OCI-LY7 (cell line): Measurements from ENCODE around the gene ZNF652. TPM values are rescaled to one million over a fixed set of nuclear protein-coding genes. Genes with fewer than 3 reads are reported as not detected.

Experiments
- BruUV-seq: library from RNA; stranded (reverse); fragments of 400-500 nt; replicated peaks from 2 replicates; lab custom pipeline; 2021; lab: Mats Ljungman, UMichigan
- CTCF ChIA-PET: fragments of 300-600 bp; sonication (Branson Sonifier 250); formaldehyde crosslinking; loops from one replicate; lab custom pipeline; 2022; ENCODE audit warnings: antibody characterized with exemption; ENCODE audit not compliant: unreplicated experiment; lab: Charles Lee
- POLR2A ChIA-PET: fragments of 300-600 bp; sonication (Branson Sonifier 250); formaldehyde crosslinking; loops from one replicate; lab custom pipeline; 2022; ENCODE audit warnings: antibody characterized with exemption; lab: Charles Lee
- DNase-seq: peaks from one replicate; pipeline ENCODE4 v3.0.0-alpha.2; 2015; ENCODE audit warnings: low spot score
- H2AFZ ChIP-seq: fragments of 200-600 bp; sonication (generic), shearing (Covaris generic); 2 replicates; pipeline ENCODE4 v1.6.1; 2014; ENCODE audit warnings: mild to moderate bottlenecking, antibody characterized with exemption, low read length, moderate library complexity
- H3K27ac ChIP-seq: fragments of 200-600 bp; sonication (generic); 2 replicates; pipeline ENCODE4 v1.5.1; 2014; ENCODE audit warnings: mixed run types, low read depth, mild to moderate bottlenecking, moderate library complexity, low read length, inconsistent platforms; ENCODE audit not compliant: poor library complexity, severe bottlenecking
- H3K36me3 ChIP-seq: fragments of 200-600 bp; sonication (generic); 2 replicates; pipeline ENCODE4 v1.6.1; 2014; ENCODE audit warnings: mild to moderate bottlenecking, antibody characterized with exemption, low read length, moderate library complexity, mixed read lengths; ENCODE audit not compliant: insufficient read depth
- H3K4me1 ChIP-seq: fragments of 200-600 bp; sonication (generic); 2 replicates; pipeline ENCODE4 v1.5.1; 2014; ENCODE audit warnings: mild to moderate bottlenecking, low read length; ENCODE audit not compliant: insufficient read depth, poor library complexity, severe bottlenecking
- H3K4me2 ChIP-seq: fragments of 200-600 bp; sonication (generic); 2 replicates; pipeline ENCODE4 v1.6.1; 2014; ENCODE audit warnings: mild to moderate bottlenecking, low read length
- H3K4me3 ChIP-seq: fragments of 200-600 bp; sonication (generic); 2 replicates; pipeline ENCODE4 v1.5.1; 2014; ENCODE audit warnings: mild to moderate bottlenecking, low read depth, low read length; ENCODE audit not compliant: poor library complexity, severe bottlenecking
- H3K79me2 ChIP-seq: fragments of 200-600 bp; sonication (generic); 2 replicates; pipeline ENCODE4 v1.6.1; 2016; ENCODE audit warnings: low read depth, mild to moderate bottlenecking, low read length, moderate library complexity, mixed read lengths; ENCODE audit not compliant: insufficient read depth
- H3K9me2 ChIP-seq: fragments of 200-600 bp; sonication (generic); 2 replicates; pipeline ENCODE4 v1.6.1; 2016; ENCODE audit warnings: mild to moderate bottlenecking, low read length, mixed read lengths; ENCODE audit not compliant: insufficient read depth
- H3K9me3 ChIP-seq: fragments of 200-600 bp; sonication (generic); 2 replicates; pipeline ENCODE4 v1.6.1; 2014; ENCODE audit warnings: mild to moderate bottlenecking, mixed run types, low read length, mixed read lengths
- H4K20me1 ChIP-seq: fragments of 200-600 bp; sonication (generic); 2 replicates; pipeline ENCODE4 v1.6.1; 2014; ENCODE audit warnings: mild to moderate bottlenecking, antibody characterized with exemption, low read length, moderate library complexity, mixed read lengths; ENCODE audit not compliant: insufficient read depth
- CTCF ChIP-seq: fragments of 200-600 bp; sonication (generic); conservative IDR thresholded peaks from 2 replicates; pipeline ENCODE4 v1.5.1; 2014; ENCODE audit warnings: mild to moderate bottlenecking, antibody characterized with exemption, low read length, moderate library complexity, mixed read lengths
- EZH2phosphoT487 ChIP-seq: fragments of 200-600 bp; sonication (generic); IDR thresholded peaks from 2 replicates; pipeline ENCODE4 v1.6.1; 2018; ENCODE audit warnings: low read depth, borderline replicate concordance, mild to moderate bottlenecking, mixed run types, antibody characterized with exemption, low read length, moderate library complexity, mixed read lengths
- intact Hi-C: fragments of 100-400 bp; cut with micrococcal nuclease; formaldehyde crosslinking; loops from one replicate; pipeline ENCODE4 v1.10.0; 2022; ENCODE audit not compliant: unreplicated experiment
- total RNA-seq, 2 experiments: library from RNA; depleted of rRNA in 1 of 2; stranded (reverse); fragments of >200 nt in 1 of 2; shearing (Covaris generic) in 1 of 2; gene quantifications; 2 replicates each; pipeline ENCODE4 v1.2.3, GENCODE V29; 2014 to 2022

The ZNF652 gene
- total RNA-seq, 2 experiments from 2014 or later, result 36.8 to 69.7 TPM

- POLR2A ChIA-PET, result interaction anchor here (0.5 to 0.9 kb wide), 3 partner anchors 9 to 380 kb away, joined by 3 read pairs; no protein-coding TSS in a partner anchor
- Histone ChIP-seq H4K20me1 (no peaks in the 10 kb centered on the region), H3K79me2 (no peaks in the 10 kb centered on the region), H3K36me3 (peaks cover 55% of the 10 kb centered on the region), H2AFZ (no peak overlapping the region), H3K4me3 (no peak overlapping the region), H3K4me2 (no peak overlapping the region), H3K4me1 (no peaks in the 10 kb centered on the region), H3K9me2 (no peaks in the 10 kb centered on the region), H3K27ac (no peak overlapping the region), H3K9me3 (no peaks in the 10 kb centered on the region)
- intact Hi-C loops, result no loop called here
- CTCF ChIA-PET, result no interaction called here
- no TSS peak for BruUV-seq
- no peak for DNase-seq
- TF ChIP-seq CTCF (no peak), EZH2phosphoT487 (no peak)
Observed at GRCh38 chr17:49297141-49297540, 64.9 kb downstream of the ZNF652 start.

GRCh38 chr17:49294122-49294521, 67.9 kb downstream of the ZNF652 start:
- Histone ChIP-seq H4K20me1 (no peaks in the 10 kb centered on the region), H3K9me2 (no peaks in the 10 kb centered on the region), H3K4me1 (no peaks in the 10 kb centered on the region), H3K4me3 (no peak overlapping the region), H2AFZ (no peak overlapping the region), H3K79me2 (no peaks in the 10 kb centered on the region), H3K36me3 (peaks cover 37% of the 10 kb centered on the region), H3K9me3 (no peaks in the 10 kb centered on the region), H3K27ac (no peak overlapping the region), H3K4me2 (no peak overlapping the region)
- ChIA-PET POLR2A (no interaction called here), CTCF (no interaction called here)
- DNase-seq, result no peak
- BruUV-seq, result no TSS peak
- no peak for TF ChIP-seq CTCF
- TF ChIP-seq EZH2phosphoT487, result no peak
- intact Hi-C loops, result no loop called here

- BruUV-seq, result no TSS peak
- TF ChIP-seq CTCF (no peak), EZH2phosphoT487 (no peak)
- Histone ChIP-seq H3K9me2 (no peaks in the 10 kb centered on the region), H3K79me2 (no peaks in the 10 kb centered on the region), H4K20me1 (no peaks in the 10 kb centered on the region), H3K36me3 (peaks cover 25% of the 10 kb centered on the region; the same call in 1 of the 2 replicates), H3K27ac (no peak overlapping the region), H3K9me3 (no peaks in the 10 kb centered on the region), H3K4me2 (no peak overlapping the region), H2AFZ (no peak overlapping the region), H3K4me3 (no peak overlapping the region), H3K4me1 (no peaks in the 10 kb centered on the region)
- ChIA-PET POLR2A (no interaction called here), CTCF (no interaction called here)
- intact Hi-C loops, result no loop called here
- DNase-seq, result no peak
Observed at GRCh38 chr17:49292901-49293300, 69.1 kb downstream of the ZNF652 start.
